Endothelial cell of umbilical vein (primary cell): Measurements from ENCODE around the gene TMEM121B. TPM values are rescaled to one million over a fixed set of nuclear protein-coding genes. Genes with fewer than 3 reads are reported as not detected.

Experiments used
- BruUV-seq: library from RNA; stranded (reverse); fragments of 400-500 nt; replicated peaks from 2 replicates; lab custom pipeline; 2021; lab: Mats Ljungman, UMichigan
- CTCF ChIA-PET: fragments of 300-600, 350-600 bp; sonication (Branson Sonifier 250); formaldehyde crosslinking; loops from one replicate; lab custom pipeline; 2021; ENCODE audit warnings: antibody characterized with exemption, inconsistent platforms; lab: Charles Lee
- POLR2A ChIA-PET: fragments of 300-600, 350-600 bp; sonication (Branson Sonifier 250); formaldehyde crosslinking; loops from one replicate; lab custom pipeline; 2021; ENCODE audit warnings: antibody characterized with exemption, inconsistent platforms; lab: Charles Lee
- DNase-seq: peaks from one replicate; pipeline ENCODE4 v3.0.0-alpha.2; 2011; ENCODE audit warnings: low read depth, low spot score
- FAIRE-seq: peaks from 2 replicates; lab custom pipeline; 2011; peaks lifted over from hg19 to GRCh38; lab: Jason Lieb, UNC
- H2AFZ ChIP-seq: 2 replicates; pipeline ENCODE4 v1.6.0; 2012; ENCODE audit warnings: low read depth, low read length, control low read depth, inconsistent platforms
- H3K27ac ChIP-seq: 2 replicates; pipeline ENCODE4 v1.5.1; 2011; ENCODE audit warnings: low read depth, mild to moderate bottlenecking, control low read depth, low read length, moderate library complexity; ENCODE audit not compliant: insufficient read depth
- H3K27me3 ChIP-seq, 2 experiments: 2 replicates each; pipeline versions ENCODE4 v1.6.0 to v1.6.1; 2011; ENCODE audit warnings: low read length in 2 of 2, mixed read lengths in 1 of 2; ENCODE audit not compliant: control insufficient read depth in 2 of 2, insufficient read depth in 2 of 2
- H3K36me3 ChIP-seq, 2 experiments: 2 replicates in 1 of 2; 3 replicates in 1 of 2; pipeline ENCODE4 v1.5.1; 2011; ENCODE audit warnings: low read length in 2 of 2, mild to moderate bottlenecking in 1 of 2, moderate library complexity in 1 of 2; ENCODE audit not compliant: control insufficient read depth in 2 of 2, insufficient read depth in 2 of 2; ENCODE audit errors: extremely low read depth in 1 of 2
- H3K4me1 ChIP-seq: 3 replicates; pipeline ENCODE4 v1.5.1; 2011; ENCODE audit warnings: mild to moderate bottlenecking, low read length; ENCODE audit not compliant: control insufficient read depth, insufficient read depth; ENCODE audit errors: extremely low read depth
- H3K4me2 ChIP-seq: 2 replicates; pipeline ENCODE4 v1.6.1; 2011; ENCODE audit warnings: low read length, control low read depth, mixed read lengths; ENCODE audit not compliant: insufficient read depth
- H3K4me3 ChIP-seq, 3 experiments: fragments of 200-600 bp in 1 of 3; sonication (generic), shearing (Covaris generic) in 1 of 3; replicated peaks in 1 of 3; 2 replicates each; pipeline ENCODE4 v1.5.1; 2011 to 2016; ENCODE audit warnings: control low read depth in 3 of 3, low read length in 3 of 3, mild to moderate bottlenecking in 2 of 3, inconsistent platforms in 1 of 3, low read depth in 1 of 3, moderate library complexity in 1 of 3; ENCODE audit not compliant: insufficient read depth in 1 of 3
- H3K79me2 ChIP-seq: 2 replicates; pipeline ENCODE4 v1.6.0; 2012; ENCODE audit warnings: low read length, inconsistent platforms; ENCODE audit not compliant: control insufficient read depth, insufficient read depth
- H3K9ac ChIP-seq: replicated peaks from 2 replicates; pipeline ENCODE3; 2011; ENCODE audit warnings: low read length, control low read depth; ENCODE audit not compliant: insufficient read depth; ENCODE audit errors: extremely low read depth
- H3K9me1 ChIP-seq: replicated peaks from 3 replicates; pipeline ENCODE4 v1.6.0; 2011; ENCODE audit warnings: mild to moderate bottlenecking, low read length; ENCODE audit not compliant: control insufficient read depth, insufficient read depth; ENCODE audit errors: extremely low read depth
- H3K9me3 ChIP-seq: replicated peaks from 2 replicates; pipeline ENCODE4 v1.5.1; 2012; ENCODE audit warnings: low read length, inconsistent platforms; ENCODE audit not compliant: control insufficient read depth, insufficient read depth
- H4K20me1 ChIP-seq: replicated peaks from 2 replicates; pipeline ENCODE3; 2011; ENCODE audit warnings: mild to moderate bottlenecking, low read length; ENCODE audit not compliant: control insufficient read depth, insufficient read depth; ENCODE audit errors: extremely low read depth
- CTCF ChIP-seq, 2 donors: IDR thresholded peaks; 1 replicate in 1 of 2; 2 replicates in 1 of 2; pipeline ENCODE4 v1.5.1; 2011; ENCODE audit warnings: low read length in 2 of 2, mild to moderate bottlenecking in 2 of 2, moderate library complexity in 2 of 2, control low read depth in 1 of 2, inconsistent platforms in 1 of 2, low read depth in 1 of 2; ENCODE audit not compliant: insufficient read depth in 1 of 2; ENCODE audit errors: extremely low read depth in 1 of 2
- EZH2 ChIP-seq: IDR thresholded peaks from 2 replicates; pipeline ENCODE4 v1.6.1; 2012; ENCODE audit warnings: borderline replicate concordance, low read depth, mild to moderate bottlenecking, moderate library complexity, low read length, inconsistent platforms; ENCODE audit not compliant: severe bottlenecking
- FOS ChIP-seq: IDR thresholded peaks from 2 replicates; pipeline ENCODE4 v1.6.1; 2011; ENCODE audit warnings: mild to moderate bottlenecking, low read length, moderate library complexity, borderline replicate concordance; ENCODE audit not compliant: insufficient read depth
- GATA2 ChIP-seq: IDR thresholded peaks from 2 replicates; pipeline ENCODE4 v1.7.0; 2011; ENCODE audit warnings: low read depth, mild to moderate bottlenecking, moderate library complexity, mixed read lengths, low read length; ENCODE audit not compliant: insufficient read length, insufficient read depth
- JUN ChIP-seq: IDR thresholded peaks from 2 replicates; pipeline ENCODE4 v1.6.1; 2011; ENCODE audit warnings: borderline replicate concordance, low read depth; ENCODE audit not compliant: insufficient read length, insufficient read depth
- MYC ChIP-seq: IDR thresholded peaks from one replicate; pipeline ENCODE4 v1.6.1; 2011; ENCODE audit warnings: mild to moderate bottlenecking, low read depth, low read length
- POLR2A ChIP-seq: IDR thresholded peaks from 2 replicates; pipeline ENCODE4 v1.6.1; 2012; ENCODE audit warnings: low read depth, mild to moderate bottlenecking, control low read depth, low read length
- POLR2AphosphoS5 ChIP-seq: IDR thresholded peaks from 2 replicates; pipeline ENCODE4 v1.6.1; 2012; ENCODE audit warnings: low read depth, mild to moderate bottlenecking, control low read depth, low read length, moderate library complexity; ENCODE audit not compliant: insufficient read depth
- dilution Hi-C: fragments of 300-500 bp; cut with MboI; formaldehyde crosslinking; loops from one replicate; pipeline ENCODE4 v1.15.0; 2019; ENCODE audit warnings: low sequenced_read_pairs; ENCODE audit not compliant: extremely low pct_ligation_motif_present
- intact Hi-C: fragments of 100-400 bp; cut with micrococcal nuclease; formaldehyde crosslinking; loops from one replicate; pipeline ENCODE4 v1.10.0; 2022
- polyA plus RNA-seq, 4 experiments: library from polyadenylated mRNA; depleted of rRNA in 3 of 4; stranded (reverse) in 3 of 4; unstranded in 1 of 4; fragments of >200 nt; gene quantifications; 2 replicates each; pipeline versions ENCODE4 v1.2.1 to v1.2.3, GENCODE V29; 2011 to 2012; ENCODE audit warnings: missing spikeins in 1 of 4
- total RNA-seq: library from RNA; stranded (reverse); gene quantifications from 2 replicates; pipeline ENCODE4 v1.2.3, GENCODE V29; 2021
- TF ChIP-seq, protein P1 (sequence below): IDR thresholded peaks from 2 replicates; pipeline ENCODE4 v1.6.1; 2011; ENCODE audit not compliant: insufficient read depth, insufficient read length

The TMEM121B gene
- total and polyA plus RNA-seq, 2 donors (not counting 3 experiments of a cell fraction or from before 2014, with no cell fraction given): 0.18 to 0.33 TPM

GRCh38 chr22:17130199-17130598, 9.0 kb upstream of the TMEM121B start:
- Histone ChIP-seq H3K4me3 (no peak overlapping the region), H3K27ac (no peak overlapping the region), H3K9me1 (no peaks in the 10 kb centered on the region), H2AFZ (no peak overlapping the region), H3K79me2 (no peaks in the 10 kb centered on the region), H3K4me1 (no peaks in the 10 kb centered on the region), H3K36me3 (no peaks in the 10 kb centered on the region), H3K4me2 (no peak overlapping the region), H3K27me3 (no peaks in the 10 kb centered on the region), H4K20me1 (no peaks in the 10 kb centered on the region), H3K9ac (no peak overlapping the region), H3K9me3 (no peaks in the 10 kb centered on the region)
- no TSS peak for BruUV-seq
- DNase-seq (no peak), FAIRE-seq (no peak)
- intact Hi-C loops: no loop called here
- CTCF ChIA-PET: no interaction called here
- TF ChIP-seq JUN: no peak
- TF ChIP-seq, protein P1, sequence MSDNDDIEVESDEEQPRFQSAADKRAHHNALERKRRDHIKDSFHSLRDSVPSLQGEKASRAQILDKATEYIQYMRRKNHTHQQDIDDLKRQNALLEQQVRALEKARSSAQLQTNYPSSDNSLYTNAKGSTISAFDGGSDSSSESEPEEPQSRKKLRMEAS: no peak
- no peak for TF ChIP-seq MYC
- no peak for TF ChIP-seq POLR2A
- TF ChIP-seq EZH2: no peak
- TF ChIP-seq GATA2: no peak
- TF ChIP-seq CTCF (IDR thresholded peaks at IDR 0.05; ENCODE audit: extremely low read depth in 1 of 2, insufficient read depth in 1 of 2, low read depth in 1 of 2, low read length in 2 of 2): no peak
- no peak for TF ChIP-seq FOS
- TF ChIP-seq POLR2AphosphoS5: no peak
- POLR2A ChIA-PET: no interaction called here
- dilution Hi-C loops: no loop called here
